Smooth muscle cell (in vitro differentiated cells): ENCODE measurements around the gene SLC4A4. TPM values are rescaled to one million over a fixed set of nuclear protein-coding genes. Genes with fewer than 3 reads are reported as not detected.

Source experiments
- DNase-seq: peaks from one replicate; lab custom pipeline; 2025; ENCODE audit not compliant: unreplicated experiment; lab: John Stamatoyannopoulos, UW
- H2AFZ ChIP-seq: fragments of 200-600 bp; sonication (generic); 2 replicates; pipeline ENCODE4 v1.6.0; 2016; ENCODE audit warnings: antibody characterized with exemption, low read depth, mild to moderate bottlenecking
- H3F3A ChIP-seq: fragments of 200-600 bp; sonication (generic); 2 replicates; pipeline ENCODE4 v1.6.0; 2017; ENCODE audit warnings: antibody characterized with exemption, low read depth
- H3K27ac ChIP-seq: fragments of 200-600 bp; sonication (generic); 2 replicates; pipeline ENCODE4 v1.5.1; 2016; ENCODE audit warnings: low read depth, mild to moderate bottlenecking
- H3K27me3 ChIP-seq: fragments of 200-600 bp; sonication (generic); 2 replicates; pipeline ENCODE4 v1.6.1; 2016; ENCODE audit warnings: low read depth, mild to moderate bottlenecking
- H3K36me3 ChIP-seq: fragments of 200-600 bp; sonication (generic); 2 replicates; pipeline ENCODE4 v1.5.1; 2016; ENCODE audit warnings: low read depth
- H3K4me1 ChIP-seq: fragments of 200-600 bp; sonication (generic); 2 replicates; pipeline ENCODE4 v1.5.1; 2016; ENCODE audit warnings: low read depth
- H3K4me2 ChIP-seq: fragments of 200-600 bp; sonication (generic); 2 replicates; pipeline ENCODE4 v1.6.0; 2016; ENCODE audit warnings: mild to moderate bottlenecking
- H3K4me3 ChIP-seq: fragments of 200-600 bp; sonication (generic); 2 replicates; pipeline ENCODE4 v1.5.1; 2016; ENCODE audit warnings: mild to moderate bottlenecking
- H3K79me2 ChIP-seq: fragments of 200-600 bp; sonication (generic); 2 replicates; pipeline ENCODE4 v1.6.0; 2016; ENCODE audit warnings: low read depth, mild to moderate bottlenecking
- H3K9ac ChIP-seq: fragments of 200-600 bp; sonication (generic); 2 replicates; pipeline ENCODE4 v1.6.0; 2016; ENCODE audit warnings: low read depth
- H3K9me3 ChIP-seq: fragments of 200-600 bp; sonication (generic); replicated peaks from 2 replicates; pipeline ENCODE4 v1.5.1; 2016; ENCODE audit warnings: low read depth
- H4K20me1 ChIP-seq: fragments of 200-600 bp; sonication (generic); 2 replicates; pipeline ENCODE4 v1.6.0; 2016; ENCODE audit warnings: low read depth
- CTCF ChIP-seq: fragments of 200-600 bp; sonication (generic); IDR thresholded peaks from 2 replicates; pipeline ENCODE4 v1.5.1; 2017; ENCODE audit warnings: borderline replicate concordance, mild to moderate bottlenecking, antibody characterized with exemption; ENCODE audit not compliant: insufficient read depth, poor library complexity, severe bottlenecking
- WGBS: methylation state at CpG from one replicate; pipeline ENCODE4 v1.1.7; 2016; ENCODE audit warnings: low lambda C conversion rate; 5-methylcytosine and 5-hydroxymethylcytosine counted together
- polyA plus RNA-seq: library from polyadenylated mRNA; unstranded; fragments of >200 nt; fragmentation: Nextera tagmentation; extraction: Ambion mirVana; gene quantifications from 2 replicates; pipeline ENCODE4 v1.2.1, GENCODE V29; 2016
- total RNA-seq: library from RNA; depleted of rRNA; stranded (reverse); fragments of >200 nt; gene quantifications from 2 replicates; pipeline ENCODE4 v1.2.3, GENCODE V29; 2014

SLC4A4 gene
- total RNA-seq (4.1 and 4.4 TPM in 2 replicates), polyA plus RNA-seq (1.2 and 2.8 TPM in 2 replicates)

GRCh38 chr4:71338846-71339593 is at the start of gene SLC4A4:
Gene SLC4A4, plus strand, starts transcription at chr4:71339020.
- Histone ChIP-seq H3K27me3 (no peaks in the 10 kb centered on the region), H3K36me3 (no peaks in the 10 kb centered on the region), H3K4me2 (no peak within 1 kb of the TSS), H3K4me1 (no peaks in the 10 kb centered on the region), H2AFZ (no peak within 1 kb of the TSS), H4K20me1 (no peaks in the 10 kb centered on the region), H3K9me3 (no peaks in the 10 kb centered on the region), H3K9ac (no peak within 1 kb of the TSS), H3K27ac (no peak within 1 kb of the TSS), H3F3A (no peaks in the 10 kb centered on the region), H3K79me2 (no peaks in the 10 kb centered on the region), H3K4me3 (no peak within 1 kb of the TSS)
- DNase-seq, result no peak
- WGBS, result 87% methylated on average over 8 of the region's 8 CpGs
- no peak for TF ChIP-seq CTCF

GRCh38 chr4:71290074-71290473 is 48.7 kb upstream of the SLC4A4 start:
- H3K4me1 ChIP-seq, result no peaks in the 10 kb centered on the region
- H4K20me1 ChIP-seq, result no peaks in the 10 kb centered on the region
- H3F3A ChIP-seq, result no peaks in the 10 kb centered on the region
- H3K4me2 ChIP-seq, result no peak overlapping the region
- no peak overlapping the region for H3K27ac ChIP-seq
- 88% methylated on average over 3 of the region's 3 CpGs for WGBS
- TF ChIP-seq CTCF, result no peak
- no peak overlapping the region for H2AFZ ChIP-seq
- H3K4me3 ChIP-seq, result no peak overlapping the region
- no peaks in the 10 kb centered on the region for H3K27me3 ChIP-seq
- no peaks in the 10 kb centered on the region for H3K79me2 ChIP-seq
- H3K9me3 ChIP-seq, result no peaks in the 10 kb centered on the region
- H3K36me3 ChIP-seq, result no peaks in the 10 kb centered on the region
- H3K9ac ChIP-seq, result no peak overlapping the region
- DNase-seq, result no peak

- Histone ChIP-seq H3K27me3 (no peaks in the 10 kb centered on the region), H2AFZ (no peak overlapping the region), H3K79me2 (no peaks in the 10 kb centered on the region), H3K36me3 (no peaks in the 10 kb centered on the region), H3K4me2 (no peak overlapping the region), H4K20me1 (no peaks in the 10 kb centered on the region), H3K9me3 (no peaks in the 10 kb centered on the region), H3K4me3 (no peak overlapping the region), H3F3A (no peaks in the 10 kb centered on the region), H3K9ac (no peak overlapping the region), H3K27ac (no peak overlapping the region), H3K4me1 (no peaks in the 10 kb centered on the region)
- no peak for DNase-seq
- no peak for TF ChIP-seq CTCF
- 94% methylated on average over 1 of the region's 1 CpG for WGBS
Observed at GRCh38 chr4:71290476-71290875, 48.3 kb upstream of the SLC4A4 start.

- H3K4me3 ChIP-seq, result no peak overlapping the region
- 95% methylated on average over 1 of the region's 1 CpG for WGBS
- H3K4me2 ChIP-seq, result no peak overlapping the region
- H3K9ac ChIP-seq, result no peak overlapping the region
- no peaks in the 10 kb centered on the region for H3K4me1 ChIP-seq
- no peaks in the 10 kb centered on the region for H3F3A ChIP-seq
- no peak overlapping the region for H2AFZ ChIP-seq
- no peak overlapping the region for H3K27ac ChIP-seq
- no peaks in the 10 kb centered on the region for H3K79me2 ChIP-seq
- TF ChIP-seq CTCF, result no peak
- H4K20me1 ChIP-seq, result no peaks in the 10 kb centered on the region
- no peaks in the 10 kb centered on the region for H3K27me3 ChIP-seq
- no peaks in the 10 kb centered on the region for H3K36me3 ChIP-seq
- H3K9me3 ChIP-seq, result no peaks in the 10 kb centered on the region
- DNase-seq, result no peak
Observed at GRCh38 chr4:71292228-71292627, 46.6 kb upstream of the SLC4A4 start.
